HL-60 (cell line): ENCODE results near the gene CSKMT.

Experiments
- DNase-seq, 2 experiments: peaks; one replicate each; pipeline ENCODE4 v3.0.0-alpha.2; 2010 to 2020; ENCODE audit warnings: low read depth in 1 of 2, low spot score in 1 of 2
- H3K27ac ChIP-seq: fragments of 250-450 bp; sonication (Bioruptor Pico); replicated peaks from 2 replicates; pipeline ENCODE4 v1.5.1; 2020; ENCODE audit warnings: mild to moderate bottlenecking, moderate library complexity
- H3K27me3 ChIP-seq: fragments of 250-450 bp; sonication (Bioruptor Pico); 2 replicates; pipeline ENCODE4 v1.5.1; 2021; ENCODE audit warnings: mild to moderate bottlenecking, moderate library complexity; ENCODE audit not compliant: insufficient read depth, poor library complexity, severe bottlenecking
- H3K4me3 ChIP-seq: replicated peaks from 2 replicates; pipeline ENCODE4 v1.5.1; 2011; ENCODE audit warnings: mild to moderate bottlenecking, control low read depth, low read length; ENCODE audit not compliant: insufficient read depth
- GABPA ChIP-seq: IDR thresholded peaks from 2 replicates; pipeline ENCODE4 v1.6.1; 2012; ENCODE audit warnings: low read depth
- POLR2AphosphoS5 ChIP-seq: IDR thresholded peaks from 2 replicates; pipeline ENCODE4 v1.6.1; 2012; ENCODE audit warnings: low read depth
- SPI1 ChIP-seq: IDR thresholded peaks from 2 replicates; pipeline ENCODE4 v1.6.1; 2012; ENCODE audit warnings: low read depth, mild to moderate bottlenecking, borderline replicate concordance
- TF ChIP-seq, protein P1 (sequence below): IDR thresholded peaks from one replicate; pipeline ENCODE4 v1.5.1; 2011; ENCODE audit warnings: low read length, control low read depth, inconsistent platforms; ENCODE audit not compliant: insufficient read depth
- TF ChIP-seq, protein P2 (sequence below): IDR thresholded peaks from 2 replicates; pipeline ENCODE4 v1.6.1; 2012; ENCODE audit warnings: low read depth; ENCODE audit not compliant: insufficient replicate concordance

Gene CSKMT

DNA sequence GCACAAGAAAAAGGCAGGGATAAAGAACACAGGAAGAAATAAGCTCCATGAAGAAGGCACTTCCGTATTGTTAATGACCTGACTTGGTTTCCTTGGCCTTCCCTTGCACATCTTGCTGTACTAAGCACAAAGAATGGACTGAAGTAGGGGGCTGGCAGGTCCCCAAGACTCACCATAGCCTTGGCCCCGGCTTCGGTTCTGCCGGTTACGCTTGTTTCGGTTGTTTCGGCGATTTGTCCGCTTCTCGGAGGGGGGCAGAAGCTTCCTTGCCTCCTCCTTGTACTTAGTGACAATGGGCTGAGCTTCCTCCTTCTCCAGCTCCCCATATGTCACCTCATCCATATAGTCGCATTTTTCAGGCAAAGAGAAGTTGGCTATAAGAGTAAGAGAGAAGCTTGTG lies 51.7 kb downstream of the CSKMT start:
- Histone ChIP-seq H3K27ac (no peak overlapping the region), H3K27me3 (no peaks in the 10 kb centered on the region)
- TF ChIP-seq, protein P1, sequence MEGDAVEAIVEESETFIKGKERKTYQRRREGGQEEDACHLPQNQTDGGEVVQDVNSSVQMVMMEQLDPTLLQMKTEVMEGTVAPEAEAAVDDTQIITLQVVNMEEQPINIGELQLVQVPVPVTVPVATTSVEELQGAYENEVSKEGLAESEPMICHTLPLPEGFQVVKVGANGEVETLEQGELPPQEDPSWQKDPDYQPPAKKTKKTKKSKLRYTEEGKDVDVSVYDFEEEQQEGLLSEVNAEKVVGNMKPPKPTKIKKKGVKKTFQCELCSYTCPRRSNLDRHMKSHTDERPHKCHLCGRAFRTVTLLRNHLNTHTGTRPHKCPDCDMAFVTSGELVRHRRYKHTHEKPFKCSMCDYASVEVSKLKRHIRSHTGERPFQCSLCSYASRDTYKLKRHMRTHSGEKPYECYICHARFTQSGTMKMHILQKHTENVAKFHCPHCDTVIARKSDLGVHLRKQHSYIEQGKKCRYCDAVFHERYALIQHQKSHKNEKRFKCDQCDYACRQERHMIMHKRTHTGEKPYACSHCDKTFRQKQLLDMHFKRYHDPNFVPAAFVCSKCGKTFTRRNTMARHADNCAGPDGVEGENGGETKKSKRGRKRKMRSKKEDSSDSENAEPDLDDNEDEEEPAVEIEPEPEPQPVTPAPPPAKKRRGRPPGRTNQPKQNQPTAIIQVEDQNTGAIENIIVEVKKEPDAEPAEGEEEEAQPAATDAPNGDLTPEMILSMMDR, result no peak
- no peak for TF ChIP-seq GABPA
- TF ChIP-seq, protein P2, sequence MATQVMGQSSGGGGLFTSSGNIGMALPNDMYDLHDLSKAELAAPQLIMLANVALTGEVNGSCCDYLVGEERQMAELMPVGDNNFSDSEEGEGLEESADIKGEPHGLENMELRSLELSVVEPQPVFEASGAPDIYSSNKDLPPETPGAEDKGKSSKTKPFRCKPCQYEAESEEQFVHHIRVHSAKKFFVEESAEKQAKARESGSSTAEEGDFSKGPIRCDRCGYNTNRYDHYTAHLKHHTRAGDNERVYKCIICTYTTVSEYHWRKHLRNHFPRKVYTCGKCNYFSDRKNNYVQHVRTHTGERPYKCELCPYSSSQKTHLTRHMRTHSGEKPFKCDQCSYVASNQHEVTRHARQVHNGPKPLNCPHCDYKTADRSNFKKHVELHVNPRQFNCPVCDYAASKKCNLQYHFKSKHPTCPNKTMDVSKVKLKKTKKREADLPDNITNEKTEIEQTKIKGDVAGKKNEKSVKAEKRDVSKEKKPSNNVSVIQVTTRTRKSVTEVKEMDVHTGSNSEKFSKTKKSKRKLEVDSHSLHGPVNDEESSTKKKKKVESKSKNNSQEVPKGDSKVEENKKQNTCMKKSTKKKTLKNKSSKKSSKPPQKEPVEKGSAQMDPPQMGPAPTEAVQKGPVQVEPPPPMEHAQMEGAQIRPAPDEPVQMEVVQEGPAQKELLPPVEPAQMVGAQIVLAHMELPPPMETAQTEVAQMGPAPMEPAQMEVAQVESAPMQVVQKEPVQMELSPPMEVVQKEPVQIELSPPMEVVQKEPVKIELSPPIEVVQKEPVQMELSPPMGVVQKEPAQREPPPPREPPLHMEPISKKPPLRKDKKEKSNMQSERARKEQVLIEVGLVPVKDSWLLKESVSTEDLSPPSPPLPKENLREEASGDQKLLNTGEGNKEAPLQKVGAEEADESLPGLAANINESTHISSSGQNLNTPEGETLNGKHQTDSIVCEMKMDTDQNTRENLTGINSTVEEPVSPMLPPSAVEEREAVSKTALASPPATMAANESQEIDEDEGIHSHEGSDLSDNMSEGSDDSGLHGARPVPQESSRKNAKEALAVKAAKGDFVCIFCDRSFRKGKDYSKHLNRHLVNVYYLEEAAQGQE, result no peak
- TF ChIP-seq POLR2AphosphoS5, result no peak
- TF ChIP-seq SPI1, result no peak

More for the DNA sequence above, 51.7 kb downstream of the CSKMT start:
- no peak for DNase-seq
- no peak overlapping the region for H3K4me3 ChIP-seq
